ENCODE measurements around the gene USP21. TPM values are rescaled to one million over a fixed set of nuclear protein-coding genes. Genes with fewer than 3 reads are reported as not detected.
A peak's percentile ranks its signal among the peaks of the same experiment; 100 is the strongest.

USP21 gene
- total and polyA plus RNA-seq, 9 of the 15 experiments (the other 6 are each of a cell fraction or from before 2014, with no cell fraction given): 4.9 to 52.4 (median 21.6) TPM

GRCh38 chr1:161117759-161118581 is 41.3 kb upstream of the USP21 start, which contains the start of the genes NIT1 and PFDN2 (continued):
- no peak for TF ChIP-seq MLX (CRISPR knock-in tag; conservative IDR thresholded peaks at IDR 0.05)
- TF ChIP-seq ZBTB40 (IDR thresholded peaks at IDR 0.05): peak; percentile 93
- 0 out of 2 replicates have a peak, but pooled peaks have one; percentile 16 for TF ChIP-seq ZBTB40 (CRISPR knock-in tag; IDR thresholded peaks at IDR 0.05)
- 0 out of 2 replicates have a peak, but pooled peaks have one; percentile 37 for TF ChIP-seq ZNF589 (CRISPR knock-in tag; IDR thresholded peaks at IDR 0.05; ENCODE audit: low read depth)
- TF ChIP-seq SUPT5H (IDR thresholded peaks at IDR 0.05): peak; percentile 94
- TF ChIP-seq NFIC (IDR thresholded peaks at IDR 0.05): no peak
- no peak for TF ChIP-seq HLTF (IDR thresholded peaks at IDR 0.05)
- peak; percentile 96 for TF ChIP-seq EGR1 (conservative IDR thresholded peaks at IDR 0.05)
- TF ChIP-seq CBX1 (IDR thresholded peaks at IDR 0.05; ENCODE audit: low read depth): no peak
- 0 out of 2 replicates have a peak, but pooled peaks have one; percentile 3 for TF ChIP-seq MITF (IDR thresholded peaks at IDR 0.05)
- peak; percentile 77 for TF ChIP-seq ETS1 (conservative IDR thresholded peaks at IDR 0.05; ENCODE audit: control insufficient read depth, low read depth, low read length)
- no peak for TF ChIP-seq BCL6 (CRISPR knock-in tag; IDR thresholded peaks at IDR 0.05)
- no peak for TF ChIP-seq PCBP2 (IDR thresholded peaks at IDR 0.05; ENCODE audit: low read depth, low read length, poor library complexity, severe bottlenecking)
- TF ChIP-seq GTF2F1 (IDR thresholded peaks at IDR 0.05; ENCODE audit: low read depth, low read length): peak; percentile 64; the same call in 1 of the 2 replicates
- TF ChIP-seq ZBTB17 (CRISPR knock-in tag; IDR thresholded peaks at IDR 0.05): peak; percentile 74
